BE2C (cell line): ENCODE measurements around the gene KIF24.
A peak's percentile ranks its signal among the peaks of the same experiment; 100 is the strongest.

ENCODE experiments used
- DNase-seq: peaks from one replicate; pipeline ENCODE4 v3.0.0-alpha.2; 2020
- H3K27me3 ChIP-seq: fragments of 250-450 bp; sonication (Bioruptor Pico); 2 replicates; pipeline ENCODE4 v1.5.1; 2020; ENCODE audit warnings: mild to moderate bottlenecking
- H3K36me3 ChIP-seq: fragments of 250-450 bp; sonication (Bioruptor Pico); 2 replicates; pipeline ENCODE4 v1.5.1; 2020; ENCODE audit warnings: mild to moderate bottlenecking
- H3K4me1 ChIP-seq: fragments of 250-450 bp; sonication (Bioruptor Pico); 2 replicates; pipeline ENCODE4 v1.5.1; 2020
- H3K4me3 ChIP-seq: 2 replicates; pipeline ENCODE4 v1.5.1; 2011; ENCODE audit warnings: low read depth, low read length
- H3K9me3 ChIP-seq: fragments of 250-450 bp; sonication (Bioruptor Pico); 2 replicates; pipeline ENCODE4 v1.5.1; 2020
- CTCF ChIP-seq: IDR thresholded peaks from 2 replicates; pipeline ENCODE4 v1.5.1; 2012; ENCODE audit warnings: mild to moderate bottlenecking, low read depth, low read length

The KIF24 gene

GRCh38 chr9:34291023-34291422 is 38.0 kb downstream of the KIF24 start:
- no peak for TF ChIP-seq CTCF
- Histone ChIP-seq H3K27me3 (no peaks in the 10 kb centered on the region), H3K4me3 (no peak overlapping the region), H3K4me1 (no peaks in the 10 kb centered on the region), H3K36me3 (no peaks in the 10 kb centered on the region), H3K9me3 (no peaks in the 10 kb centered on the region)
- DNase-seq, result no peak

GRCh38 chr9:34289159-34289558 is 39.9 kb downstream of the KIF24 start:
- Histone ChIP-seq H3K9me3 (no peaks in the 10 kb centered on the region), H3K36me3 (no peaks in the 10 kb centered on the region), H3K4me3 (no peak overlapping the region), H3K27me3 (no peaks in the 10 kb centered on the region), H3K4me1 (no peaks in the 10 kb centered on the region)
- TF ChIP-seq CTCF, result no peak
- no peak for DNase-seq

GRCh38 chr9:34282096-34282495 is 47.0 kb downstream of the KIF24 start:
- Histone ChIP-seq H3K4me3 (no peak overlapping the region), H3K27me3 (no peaks in the 10 kb centered on the region), H3K9me3 (no peaks in the 10 kb centered on the region), H3K4me1 (0 out of 2 replicates have a peak, but pooled peaks cover 6% of the 10 kb centered on the region), H3K36me3 (no peaks in the 10 kb centered on the region)
- no peak for TF ChIP-seq CTCF
- no peak for DNase-seq

GRCh38 chr9:34279411-34279810 is 49.7 kb downstream of the KIF24 start:
- 0 out of 2 replicates have a peak, but pooled peaks cover 6% of the 10 kb centered on the region for H3K4me1 ChIP-seq
- no peak overlapping the region for H3K4me3 ChIP-seq
- no peak for TF ChIP-seq CTCF
- H3K27me3 ChIP-seq, result no peaks in the 10 kb centered on the region
- peak; percentile 29 for DNase-seq
- no peaks in the 10 kb centered on the region for H3K9me3 ChIP-seq
- H3K36me3 ChIP-seq, result no peaks in the 10 kb centered on the region
